Panc1 (cell line): Measurements from ENCODE around the gene FAHD2B.
A peak's percentile ranks its signal among the peaks of the same experiment; 100 is the strongest.

Source experiments
- CTCF ChIP-seq: fragments of 450-650 bp; IDR thresholded peaks from 2 replicates; pipeline ENCODE4 v1.5.1; 2017; ENCODE audit warnings: mild to moderate bottlenecking
- POLR2AphosphoS5 ChIP-seq: IDR thresholded peaks from 2 replicates; pipeline ENCODE4 v1.6.1; 2012; ENCODE audit warnings: mild to moderate bottlenecking, low read depth, low read length, moderate library complexity

GRCh38 chr2:97113050-97113881, 18.6 kb upstream of the FAHD2B start, which contains the start of gene ANKRD36:
- TF ChIP-seq CTCF (peak; percentile 59; the same call in 1 of the 2 replicates), POLR2AphosphoS5 (0 out of 2 replicates have a peak, but pooled peaks have one; percentile 35)
